Effector memory CD4-positive, alpha-beta T cell (primary cell): ENCODE measurements around the gene MAN1A2.

Experiments used
- DNase-seq, 3 donors: peaks; one replicate each; pipeline ENCODE4 v3.0.0-alpha.2; 2020
- H3K27ac ChIP-seq: 2 replicates; pipeline ENCODE4 v1.7.0; 2013; ENCODE audit warnings: mild to moderate bottlenecking, low read length, moderate library complexity; ENCODE audit not compliant: insufficient read depth, poor library complexity, severe bottlenecking
- H3K27me3 ChIP-seq: replicated peaks from 2 replicates; pipeline ENCODE4 v1.7.0; 2013; ENCODE audit warnings: mild to moderate bottlenecking, low read length; ENCODE audit not compliant: insufficient read depth, control insufficient read depth, poor library complexity, severe bottlenecking
- H3K36me3 ChIP-seq: 2 replicates; pipeline ENCODE4 v1.7.0; 2013; ENCODE audit warnings: mild to moderate bottlenecking, low read length, moderate library complexity; ENCODE audit not compliant: control insufficient read depth, insufficient read depth
- H3K4me1 ChIP-seq: 2 replicates; pipeline ENCODE4 v1.7.0; 2013; ENCODE audit warnings: low read length, mild to moderate bottlenecking; ENCODE audit not compliant: control insufficient read depth, insufficient read depth, poor library complexity, severe bottlenecking
- H3K4me3 ChIP-seq: 2 replicates; pipeline ENCODE4 v1.7.0; 2013; ENCODE audit warnings: low read length, low read depth, mild to moderate bottlenecking; ENCODE audit not compliant: insufficient read depth, poor library complexity, severe bottlenecking
- H3K9me3 ChIP-seq: 2 replicates; pipeline ENCODE4 v1.7.0; 2013; ENCODE audit warnings: mild to moderate bottlenecking, low read length, moderate library complexity; ENCODE audit not compliant: control insufficient read depth

The MAN1A2 gene

DNA sequence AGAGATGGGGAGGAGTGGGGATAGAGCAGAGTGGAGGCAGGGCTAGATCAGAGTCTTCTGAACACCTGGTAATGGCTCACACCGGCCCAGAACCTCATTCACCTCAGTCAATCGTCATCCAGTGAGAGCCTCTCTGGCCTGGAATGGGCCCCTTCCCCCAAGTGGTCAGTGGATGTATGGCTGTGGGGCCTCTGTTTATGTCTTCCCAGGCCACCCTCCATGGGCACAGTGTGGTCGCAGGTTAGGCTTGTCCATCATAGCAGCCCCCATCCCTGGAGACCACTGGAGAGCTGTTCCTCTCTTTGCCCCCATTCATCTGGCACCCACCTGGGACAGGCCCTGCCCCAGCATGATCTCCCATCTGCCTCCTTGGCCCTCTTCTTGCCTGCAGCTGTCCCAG lies 209.0 kb downstream of the MAN1A2 start:
- no peaks in the 10 kb centered on the region for H3K27me3 ChIP-seq
- H3K4me3 ChIP-seq: no peak overlapping the region
- no peaks in the 10 kb centered on the region for H3K9me3 ChIP-seq
- H3K4me1 ChIP-seq: peaks cover 14% of the 10 kb centered on the region
- H3K27ac ChIP-seq: no peak overlapping the region
- no peak for DNase-seq
- no peaks in the 10 kb centered on the region for H3K36me3 ChIP-seq

DNA sequence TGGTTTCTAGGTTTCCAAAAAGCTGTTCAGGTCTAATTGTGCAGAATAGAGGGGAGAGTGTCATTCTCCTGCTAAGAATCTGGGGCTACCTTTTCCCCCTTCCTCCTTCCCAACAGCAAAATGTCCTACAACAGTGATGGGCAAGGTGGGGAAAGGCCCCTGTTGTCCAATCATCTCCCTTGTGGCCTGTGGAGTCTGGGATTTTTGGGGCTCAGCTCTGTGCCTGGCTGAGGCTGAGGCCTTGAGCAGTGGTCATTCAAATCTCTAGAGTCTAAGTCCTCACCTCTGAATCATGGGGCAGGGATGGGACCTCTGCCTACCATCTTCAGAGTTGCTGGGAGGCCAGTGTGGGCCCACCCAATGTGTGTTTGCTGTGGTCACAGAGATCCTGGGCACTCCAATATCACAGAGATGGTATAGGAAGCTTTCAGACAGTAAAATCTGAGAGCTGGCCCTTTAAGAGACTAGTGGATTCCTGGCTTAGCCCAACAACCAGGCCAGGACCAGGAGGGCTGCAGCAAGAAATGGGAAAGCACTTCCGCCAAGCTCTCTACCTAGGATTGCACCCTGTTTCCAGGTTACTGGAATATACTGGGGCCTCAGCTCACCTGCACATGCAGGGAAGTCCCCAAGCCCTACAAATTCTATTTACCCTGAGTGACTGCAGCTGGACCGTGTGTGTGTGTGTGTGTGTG lies 210.1 kb downstream of the MAN1A2 start:
- H3K27me3 ChIP-seq: no peaks in the 10 kb centered on the region
- DNase-seq: no peak
- H3K4me1 ChIP-seq: peaks cover 11% of the 10 kb centered on the region
- no peak overlapping the region for H3K27ac ChIP-seq
- H3K36me3 ChIP-seq: no peaks in the 10 kb centered on the region
- H3K9me3 ChIP-seq: no peaks in the 10 kb centered on the region
- no peak overlapping the region for H3K4me3 ChIP-seq

DNA sequence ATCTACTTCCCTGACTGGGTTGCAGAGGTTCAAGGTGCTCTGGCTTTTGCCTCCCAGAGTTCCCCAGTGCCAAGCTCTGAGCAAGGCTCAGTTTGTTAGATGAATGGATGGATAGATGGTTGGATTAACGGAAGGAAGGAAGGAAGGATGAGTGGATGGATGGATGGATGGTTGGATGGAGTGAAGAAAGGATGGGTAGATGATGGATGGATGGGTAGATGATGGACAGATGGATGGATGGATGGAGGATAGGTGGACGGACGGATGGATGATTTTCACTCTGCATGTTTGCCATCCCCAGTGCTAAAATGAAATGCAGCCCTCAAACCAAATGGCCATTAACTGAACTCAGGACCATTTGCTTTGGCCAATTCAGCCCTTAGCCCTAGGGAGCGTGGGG lies 211.2 kb downstream of the MAN1A2 start:
- no peaks in the 10 kb centered on the region for H3K9me3 ChIP-seq
- no peaks in the 10 kb centered on the region for H3K36me3 ChIP-seq
- H3K27me3 ChIP-seq: no peaks in the 10 kb centered on the region
- DNase-seq: no peak
- no peak overlapping the region for H3K4me3 ChIP-seq
- no peak overlapping the region for H3K27ac ChIP-seq
- peaks cover 2% of the 10 kb centered on the region for H3K4me1 ChIP-seq
